ENCODE results near the gene PLCB1.
"Not testable (repeated sequence)": the region's sequence is repeated elsewhere in the genome, so short reads cannot be mapped to it uniquely, and the experiment has no call there.

Gene PLCB1

DNA sequence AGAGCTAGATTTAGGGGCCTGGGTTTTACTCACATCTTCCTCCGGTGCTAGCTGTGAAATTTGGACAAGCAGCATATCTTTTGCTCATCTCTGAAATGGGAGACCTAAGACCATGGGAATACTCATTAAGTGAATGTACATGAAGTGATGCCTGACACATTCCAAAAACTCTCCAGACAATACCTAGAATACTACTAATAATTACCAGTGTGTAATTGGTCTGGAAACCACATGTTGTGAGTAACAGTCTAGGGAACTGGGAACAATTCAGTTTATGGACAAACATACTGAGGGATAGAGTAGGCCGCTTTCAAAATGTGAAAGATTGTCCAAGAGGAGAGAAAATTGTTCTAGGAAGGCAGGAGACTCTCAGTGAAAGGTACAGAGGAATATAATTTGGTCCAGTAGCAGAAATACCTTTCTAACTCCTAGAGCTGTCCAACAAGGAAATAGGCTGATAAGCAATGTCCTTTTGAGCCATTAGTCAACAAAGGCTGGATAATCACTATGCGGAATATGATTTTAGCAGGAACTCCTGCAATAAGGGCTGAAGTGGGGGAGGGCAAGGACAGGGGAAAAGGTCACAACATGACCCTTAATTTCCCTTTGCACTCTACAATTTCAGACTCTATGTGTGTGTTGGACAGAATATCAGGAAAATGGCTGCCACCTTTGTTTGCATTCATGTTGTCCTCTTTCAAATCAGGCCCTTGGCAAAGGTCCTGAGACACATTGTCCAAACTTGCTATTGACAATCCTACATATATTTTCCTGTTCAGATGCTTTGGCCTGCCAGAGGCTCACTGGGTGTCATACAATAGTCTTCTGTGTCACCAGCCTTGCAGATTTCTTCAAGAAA, 315.4 kb downstream of the PLCB1 start:
- no peaks in the 10 kb centered on the region for H3K4me1 Mint-ChIP-seq (ENCODE audit: low read depth)
- no peaks in the 10 kb centered on the region for H3K27me3 Mint-ChIP-seq
- H3K27ac Mint-ChIP-seq, result no peak overlapping the region
- H3K9me3 Mint-ChIP-seq (ENCODE audit: low read depth), result no peaks in the 10 kb centered on the region
- H3K4me3 Mint-ChIP-seq, result no peak overlapping the region
- H3K36me3 Mint-ChIP-seq, result no peaks in the 10 kb centered on the region

DNA sequence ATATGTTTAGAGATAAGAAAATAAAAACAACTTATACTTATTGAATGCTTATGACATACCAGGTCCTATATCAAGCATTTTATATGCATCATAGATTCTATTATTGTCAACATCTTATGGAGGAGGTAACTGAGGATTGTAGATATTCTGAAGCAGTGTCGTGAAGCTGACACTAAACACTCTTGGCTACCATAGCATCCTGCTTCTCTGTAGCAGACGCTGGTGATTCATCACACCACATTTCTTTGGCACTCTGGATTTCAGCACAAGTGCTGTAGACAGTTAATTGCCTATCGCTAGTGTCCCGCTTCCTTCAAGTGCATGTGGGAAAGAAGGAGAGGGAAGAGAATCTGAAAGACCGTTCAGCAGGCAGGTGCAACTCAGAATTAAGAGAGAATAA, 317.1 kb downstream of the PLCB1 start:
- no peaks in the 10 kb centered on the region for H3K9me3 Mint-ChIP-seq (ENCODE audit: low read depth)
- no peaks in the 10 kb centered on the region for H3K36me3 Mint-ChIP-seq
- H3K4me1 Mint-ChIP-seq (ENCODE audit: low read depth), result no peaks in the 10 kb centered on the region
- no peak overlapping the region for H3K27ac Mint-ChIP-seq
- H3K4me3 Mint-ChIP-seq, result no peak overlapping the region
- no peaks in the 10 kb centered on the region for H3K27me3 Mint-ChIP-seq

DNA sequence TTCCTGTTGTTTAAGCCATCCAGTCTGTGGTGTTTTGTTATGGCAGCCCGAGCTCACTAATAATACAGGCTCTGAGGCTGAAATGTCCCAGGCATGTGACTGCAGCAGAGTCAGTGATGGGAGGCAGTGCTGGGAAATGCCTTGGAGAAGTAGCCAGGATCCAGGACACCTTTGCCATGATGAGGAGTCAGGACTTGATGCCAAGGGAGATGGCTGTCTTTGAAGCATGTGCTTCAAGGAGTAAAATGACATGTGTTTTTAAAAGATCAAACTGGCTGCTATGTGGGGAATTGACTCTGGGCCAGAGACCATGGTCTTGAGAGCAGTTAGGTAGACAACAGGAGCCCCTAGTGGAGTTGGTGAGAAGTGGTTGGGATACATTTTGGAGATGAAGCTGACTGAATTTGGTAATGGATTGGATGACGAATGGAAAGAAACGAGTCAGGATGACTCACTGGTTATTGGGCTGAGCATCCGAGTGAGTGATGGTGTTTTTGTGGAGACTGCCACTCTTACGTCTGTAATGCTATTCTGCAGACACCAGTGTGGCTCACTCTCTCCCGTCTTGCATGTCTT, 322.2 kb downstream of the PLCB1 start:
- H3K4me3 Mint-ChIP-seq, result no peak overlapping the region
- H3K4me1 Mint-ChIP-seq (ENCODE audit: low read depth), result no peaks in the 10 kb centered on the region
- H3K27me3 Mint-ChIP-seq, result no peaks in the 10 kb centered on the region
- H3K9me3 Mint-ChIP-seq (ENCODE audit: low read depth), result no peaks in the 10 kb centered on the region
- no peak overlapping the region for H3K27ac Mint-ChIP-seq
- H3K36me3 Mint-ChIP-seq, result no peaks in the 10 kb centered on the region

DNA sequence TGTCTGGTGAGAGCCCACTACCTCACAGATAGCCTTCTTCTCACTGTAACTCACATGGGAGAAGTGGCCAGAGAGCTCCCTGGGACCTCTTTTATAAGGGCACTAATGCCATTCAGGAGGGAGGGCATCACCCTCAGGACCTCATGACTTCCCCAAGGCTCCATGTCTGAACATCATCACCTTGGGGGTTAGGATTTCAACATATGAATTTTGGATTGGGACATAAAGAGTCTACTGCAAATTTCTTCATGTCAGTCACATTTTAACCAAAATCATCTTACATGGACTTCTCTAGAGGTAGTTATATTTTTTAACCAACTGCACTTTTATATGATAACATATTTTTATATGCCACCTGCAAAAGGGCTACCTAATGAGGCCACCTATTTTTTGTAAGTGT, 324.7 kb downstream of the PLCB1 start:
- Mint-ChIP-seq H3K4me3 (no peak overlapping the region), H3K36me3 (no peaks in the 10 kb centered on the region), H3K27ac (no peak overlapping the region), H3K27me3 (no peaks in the 10 kb centered on the region), H3K4me1 (ENCODE audit: low read depth) (no peaks in the 10 kb centered on the region), H3K9me3 (ENCODE audit: low read depth) (no peaks in the 10 kb centered on the region)

DNA sequence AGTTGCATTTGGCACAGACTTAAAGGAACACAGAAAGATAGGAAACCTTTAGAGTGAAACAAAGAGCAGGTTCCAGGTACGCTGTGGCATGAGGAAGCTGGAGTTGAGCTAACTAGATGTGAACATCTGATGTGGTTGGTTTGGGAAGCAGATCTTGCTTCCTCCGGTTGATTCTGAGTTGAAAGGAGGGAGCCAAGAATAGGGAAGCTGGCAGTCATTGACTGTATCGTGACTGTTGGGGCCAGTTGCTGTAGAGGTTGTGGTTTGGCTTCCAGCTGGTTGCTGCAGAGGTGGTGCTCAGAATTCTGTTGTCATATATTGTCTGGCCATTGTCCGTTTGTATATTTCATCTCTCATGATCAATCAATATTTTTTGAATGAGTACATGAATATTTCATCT, 325.9 kb downstream of the PLCB1 start:
- no peaks in the 10 kb centered on the region for H3K27me3 Mint-ChIP-seq
- H3K4me1 Mint-ChIP-seq (ENCODE audit: low read depth), result no peaks in the 10 kb centered on the region
- no peak overlapping the region for H3K4me3 Mint-ChIP-seq
- H3K27ac Mint-ChIP-seq, result no peak overlapping the region
- H3K36me3 Mint-ChIP-seq, result no peaks in the 10 kb centered on the region
- H3K9me3 Mint-ChIP-seq (ENCODE audit: low read depth), result no peaks in the 10 kb centered on the region

DNA sequence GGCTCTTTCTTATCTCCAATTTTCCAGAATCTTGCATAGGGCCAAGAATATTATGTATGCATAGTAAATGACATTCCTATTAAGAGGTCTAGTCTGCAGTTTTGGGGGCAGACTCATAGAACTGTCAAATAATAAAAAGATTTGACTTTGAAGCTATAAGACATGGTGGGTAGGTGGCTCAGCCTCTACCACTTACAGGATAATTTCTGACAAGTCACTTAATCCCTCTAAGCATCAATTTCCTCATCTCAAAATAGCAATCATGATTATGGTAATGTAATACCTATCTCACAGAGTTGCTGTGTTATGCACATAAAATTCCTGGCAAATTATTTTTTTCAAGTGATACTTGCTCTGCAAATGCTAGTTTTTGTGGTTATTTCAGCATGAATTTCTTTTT, 329.1 kb downstream of the PLCB1 start:
- Mint-ChIP-seq H3K36me3 (no peaks in the 10 kb centered on the region), H3K27ac (no peak overlapping the region), H3K27me3 (no peaks in the 10 kb centered on the region), H3K4me1 (ENCODE audit: low read depth) (no peaks in the 10 kb centered on the region), H3K4me3 (no peak overlapping the region), H3K9me3 (ENCODE audit: low read depth) (peaks cover 14% of the 10 kb centered on the region)

DNA sequence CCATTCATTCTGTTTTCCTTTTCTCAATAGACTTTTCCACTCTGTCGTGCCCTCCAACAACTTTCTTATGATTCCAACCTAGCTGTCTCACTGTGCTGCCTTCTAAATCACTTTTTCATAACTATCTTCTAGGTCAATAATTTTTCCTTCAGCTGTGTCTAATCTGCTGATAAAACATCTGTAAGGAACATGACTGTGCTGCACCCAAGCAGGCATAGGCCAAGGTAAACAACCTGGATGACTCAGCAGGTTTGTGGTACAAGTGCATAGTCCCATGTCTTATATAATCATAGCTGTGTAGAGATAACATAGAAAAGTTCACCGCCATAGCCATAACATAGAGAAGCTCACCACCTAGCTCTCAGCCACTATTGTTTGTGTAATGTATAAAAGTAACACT, 332.3 kb downstream of the PLCB1 start:
- peaks cover 14% of the 10 kb centered on the region for H3K9me3 Mint-ChIP-seq (ENCODE audit: low read depth)
- no peaks in the 10 kb centered on the region for H3K36me3 Mint-ChIP-seq
- H3K4me3 Mint-ChIP-seq, result no peak overlapping the region
- no peaks in the 10 kb centered on the region for H3K4me1 Mint-ChIP-seq (ENCODE audit: low read depth)
- no peak overlapping the region for H3K27ac Mint-ChIP-seq
- no peaks in the 10 kb centered on the region for H3K27me3 Mint-ChIP-seq

DNA sequence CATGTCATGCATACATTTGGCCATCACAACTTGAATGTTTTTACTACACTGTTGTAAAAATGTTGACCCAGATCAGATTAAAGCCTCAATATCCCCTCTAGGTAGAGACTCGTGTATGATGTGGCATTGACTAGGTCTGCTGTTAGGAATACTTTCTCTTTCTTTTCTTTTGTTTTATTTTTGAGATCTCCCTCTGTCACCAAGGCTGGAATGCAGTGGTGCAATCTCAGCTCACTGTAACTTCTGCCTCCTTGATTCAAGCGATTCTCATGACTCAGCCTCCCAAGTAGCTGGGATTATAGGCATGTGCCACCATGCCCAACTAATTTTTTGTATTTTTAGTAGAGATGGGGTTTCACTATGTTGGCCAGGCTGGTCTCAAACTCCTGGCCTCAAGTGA, 334.7 kb downstream of the PLCB1 start:
- not testable (repeated sequence) for H3K4me1 Mint-ChIP-seq (ENCODE audit: low read depth); H3K27me3 Mint-ChIP-seq; H3K36me3 Mint-ChIP-seq; H3K27ac Mint-ChIP-seq; H3K4me3 Mint-ChIP-seq
- H3K9me3 Mint-ChIP-seq (ENCODE audit: low read depth), result peaks cover 14% of the 10 kb centered on the region

DNA sequence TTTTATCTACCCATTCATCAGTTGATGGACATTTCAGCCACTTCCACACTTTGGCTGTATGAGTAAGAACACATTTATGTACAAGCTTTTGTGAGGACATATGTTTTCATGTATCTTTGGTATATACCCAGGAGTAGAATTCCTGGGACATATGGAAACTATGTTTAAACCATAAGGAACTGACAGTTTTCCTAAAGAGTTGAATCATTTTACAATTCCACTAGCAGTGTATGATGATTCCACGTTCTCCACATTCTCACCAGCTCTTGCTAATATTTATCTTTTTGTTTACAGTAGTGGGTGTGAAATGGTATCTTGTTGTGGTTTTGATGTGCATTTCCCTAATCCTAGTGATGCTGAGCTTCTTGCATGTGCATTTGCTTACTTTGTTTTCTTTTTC, 338.1 kb downstream of the PLCB1 start:
- Mint-ChIP-seq H3K36me3 (no peaks in the 10 kb centered on the region), H3K9me3 (ENCODE audit: low read depth) (peaks cover 3% of the 10 kb centered on the region), H3K27me3 (no peaks in the 10 kb centered on the region), H3K4me3 (no peak overlapping the region), H3K27ac (no peak overlapping the region), H3K4me1 (ENCODE audit: low read depth) (no peaks in the 10 kb centered on the region)

DNA sequence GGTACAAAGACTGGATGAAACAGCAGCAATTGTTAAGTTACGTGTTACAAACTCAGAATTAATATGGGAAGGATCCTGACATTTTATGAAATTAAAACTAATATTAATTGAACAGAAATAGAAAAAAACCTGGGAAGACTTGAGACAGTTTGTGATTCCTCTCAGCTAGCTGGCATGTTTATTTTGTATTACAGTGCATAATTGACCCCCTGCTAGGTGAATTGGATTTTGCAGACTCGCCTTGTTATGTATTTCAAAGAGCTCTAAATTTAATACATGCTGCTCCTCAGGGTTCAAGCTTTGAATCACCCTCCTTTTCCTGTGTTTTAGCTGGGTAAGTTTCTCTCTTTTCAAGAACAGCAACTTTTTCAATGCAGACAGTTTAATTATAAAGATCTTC, 339.4 kb downstream of the PLCB1 start:
- Mint-ChIP-seq H3K27me3 (no peaks in the 10 kb centered on the region), H3K36me3 (no peaks in the 10 kb centered on the region), H3K4me3 (no peak overlapping the region), H3K4me1 (ENCODE audit: low read depth) (no peaks in the 10 kb centered on the region), H3K27ac (no peak overlapping the region), H3K9me3 (ENCODE audit: low read depth) (no peaks in the 10 kb centered on the region)

DNA sequence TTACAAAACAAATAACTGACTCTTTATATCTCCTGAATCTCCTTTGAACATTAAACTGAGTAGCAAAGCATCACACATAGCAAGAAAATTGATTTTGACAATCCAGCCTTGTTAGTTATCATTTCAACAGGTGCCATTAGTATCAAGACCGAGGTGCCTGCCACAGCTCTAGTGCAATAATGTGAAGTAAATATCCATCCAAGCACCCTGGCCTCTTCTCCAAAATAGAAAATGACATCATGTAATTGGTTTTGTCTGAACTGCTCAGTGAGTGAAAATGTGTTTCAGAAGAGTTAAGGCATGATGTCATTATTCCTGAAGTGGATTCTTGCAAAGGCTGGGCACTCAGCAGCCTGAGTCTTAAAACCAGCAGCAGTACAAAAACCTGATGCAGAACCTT, 341.4 kb downstream of the PLCB1 start:
- no peak overlapping the region for H3K4me3 Mint-ChIP-seq
- H3K36me3 Mint-ChIP-seq, result no peaks in the 10 kb centered on the region
- no peak overlapping the region for H3K27ac Mint-ChIP-seq
- no peaks in the 10 kb centered on the region for H3K4me1 Mint-ChIP-seq (ENCODE audit: low read depth)
- no peaks in the 10 kb centered on the region for H3K27me3 Mint-ChIP-seq
- H3K9me3 Mint-ChIP-seq (ENCODE audit: low read depth), result no peaks in the 10 kb centered on the region

DNA sequence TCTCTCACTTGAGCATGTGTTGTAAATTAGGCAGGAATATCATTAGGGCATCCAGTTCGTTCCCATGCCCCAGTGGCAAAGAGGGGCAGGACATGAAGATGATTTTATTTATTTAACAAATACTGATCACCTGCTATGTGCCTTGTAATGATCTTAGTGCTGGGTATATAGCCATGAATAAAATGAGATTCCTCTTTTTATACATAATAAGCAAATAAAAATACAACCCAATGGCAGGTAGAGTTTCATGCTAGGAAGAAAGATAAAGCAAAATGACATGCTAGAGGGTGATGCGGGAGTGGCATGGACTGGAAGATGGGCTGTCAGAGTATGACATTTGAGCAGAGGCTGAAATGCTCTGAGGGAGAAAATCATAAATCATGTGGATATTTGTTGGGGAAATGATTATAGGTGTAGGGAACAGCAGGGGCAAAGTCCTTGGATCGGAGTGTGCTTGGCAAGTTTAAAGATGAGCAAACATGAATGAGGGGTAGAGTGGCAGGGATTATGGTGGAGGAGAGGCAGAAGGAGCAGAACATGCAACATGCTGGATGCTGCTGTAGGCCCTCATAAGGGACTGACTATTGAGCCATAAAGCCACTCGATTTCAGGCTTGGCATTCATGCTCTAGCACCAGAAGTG, 342.1 kb downstream of the PLCB1 start:
- H3K4me3 Mint-ChIP-seq, result no peak overlapping the region
- H3K4me1 Mint-ChIP-seq (ENCODE audit: low read depth), result no peaks in the 10 kb centered on the region
- H3K36me3 Mint-ChIP-seq, result no peaks in the 10 kb centered on the region
- no peaks in the 10 kb centered on the region for H3K9me3 Mint-ChIP-seq (ENCODE audit: low read depth)
- H3K27me3 Mint-ChIP-seq, result no peaks in the 10 kb centered on the region
- H3K27ac Mint-ChIP-seq, result no peak overlapping the region

GRCh38 chr20:8476021-8476420, 344.0 kb downstream of the PLCB1 start:
- H3K4me1 Mint-ChIP-seq (ENCODE audit: low read depth), result no peaks in the 10 kb centered on the region
- no peak overlapping the region for H3K4me3 Mint-ChIP-seq
- no peak overlapping the region for H3K27ac Mint-ChIP-seq
- no peaks in the 10 kb centered on the region for H3K27me3 Mint-ChIP-seq
- no peaks in the 10 kb centered on the region for H3K9me3 Mint-ChIP-seq (ENCODE audit: low read depth)
- H3K36me3 Mint-ChIP-seq, result no peaks in the 10 kb centered on the region

DNA sequence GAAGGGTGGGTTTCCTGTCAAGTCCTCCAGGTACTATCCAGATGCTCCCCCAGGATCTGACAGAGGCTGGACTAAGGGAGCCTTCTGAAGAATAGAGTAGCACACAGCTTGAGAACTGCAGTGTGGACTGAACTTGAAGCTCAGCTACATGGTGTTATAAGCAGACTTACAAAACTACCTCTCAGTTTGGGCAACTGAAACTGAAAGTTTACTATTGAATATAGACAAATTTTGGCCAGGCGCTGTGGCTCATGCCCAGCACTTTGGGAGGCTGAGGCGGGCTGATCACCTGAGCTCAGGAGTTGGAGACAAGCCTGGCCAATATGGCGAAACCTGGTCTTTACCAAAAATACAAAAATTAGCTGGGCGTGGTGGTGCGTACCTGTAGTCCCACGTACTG, 348.5 kb downstream of the PLCB1 start:
- no peaks in the 10 kb centered on the region for H3K4me1 Mint-ChIP-seq (ENCODE audit: low read depth)
- H3K9me3 Mint-ChIP-seq (ENCODE audit: low read depth), result no peaks in the 10 kb centered on the region
- H3K4me3 Mint-ChIP-seq, result no peak overlapping the region
- H3K27me3 Mint-ChIP-seq, result no peaks in the 10 kb centered on the region
- no peaks in the 10 kb centered on the region for H3K36me3 Mint-ChIP-seq
- H3K27ac Mint-ChIP-seq, result no peak overlapping the region

DNA sequence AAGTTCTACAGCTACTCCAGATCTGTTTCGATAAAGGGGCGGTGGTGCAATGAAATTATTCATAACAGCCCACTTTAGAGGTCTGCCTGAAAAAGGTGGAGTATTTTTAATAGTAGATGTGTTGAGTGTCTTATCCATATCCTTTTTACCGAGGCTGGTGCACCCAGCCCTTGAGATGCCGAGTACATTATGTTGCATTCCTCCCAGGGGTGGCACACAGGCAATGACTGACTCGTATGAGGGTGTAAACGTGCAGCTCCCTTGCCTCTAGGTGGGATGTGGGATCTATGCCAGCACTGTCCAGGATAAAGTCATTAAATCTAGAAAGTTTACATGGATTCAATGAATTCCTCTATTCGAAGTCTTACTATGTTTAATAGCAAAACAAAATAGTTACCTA, 355.6 kb downstream of the PLCB1 start:
- H3K9me3 Mint-ChIP-seq (ENCODE audit: low read depth), result no peaks in the 10 kb centered on the region
- H3K27me3 Mint-ChIP-seq, result no peaks in the 10 kb centered on the region
- no peaks in the 10 kb centered on the region for H3K36me3 Mint-ChIP-seq
- no peak overlapping the region for H3K27ac Mint-ChIP-seq
- no peak overlapping the region for H3K4me3 Mint-ChIP-seq
- no peaks in the 10 kb centered on the region for H3K4me1 Mint-ChIP-seq (ENCODE audit: low read depth)

Data from activated naive CD8-positive, alpha-beta T cell (primary cell).